ENCODE data around the gene CRTAC1.

Gene CRTAC1

GRCh38 chr10:98063740-98064027 lies 33.3 kb upstream of the CRTAC1 start:
- no peak for DNase-seq (ENCODE audit: extremely low read depth, low read depth)
- no peak overlapping the region for H3K4me3 ChIP-seq (replicated peaks; ENCODE audit: low read depth, low read length)
- no peak for TF ChIP-seq CTCF (IDR thresholded peaks at IDR 0.05; ENCODE audit: low read depth, low read length, missing control alignments)

- no peak for DNase-seq (ENCODE audit: extremely low read depth, low read depth)
- no peak for TF ChIP-seq CTCF (IDR thresholded peaks at IDR 0.05; ENCODE audit: low read depth, low read length, missing control alignments)
- H3K4me3 ChIP-seq (replicated peaks; ENCODE audit: low read depth, low read length) = no peak overlapping the region
Measured at GRCh38 chr10:98062424-98062823, 32.0 kb upstream of the CRTAC1 start.

- no peak for DNase-seq (ENCODE audit: extremely low read depth, low read depth)
- no peak overlapping the region for H3K4me3 ChIP-seq (replicated peaks; ENCODE audit: low read depth, low read length)
- TF ChIP-seq CTCF (IDR thresholded peaks at IDR 0.05; ENCODE audit: low read depth, low read length, missing control alignments) = no peak
Measured at GRCh38 chr10:98060079-98060478, 29.7 kb upstream of the CRTAC1 start.

- no peak overlapping the region for H3K4me3 ChIP-seq (replicated peaks; ENCODE audit: low read depth, low read length)
- TF ChIP-seq CTCF (IDR thresholded peaks at IDR 0.05; ENCODE audit: low read depth, low read length, missing control alignments) = no peak
- DNase-seq (ENCODE audit: extremely low read depth, low read depth) = no peak
Measured at GRCh38 chr10:98058295-98058694, 27.9 kb upstream of the CRTAC1 start.

- DNase-seq (ENCODE audit: extremely low read depth, low read depth) = peak; percentile 19
- TF ChIP-seq CTCF (IDR thresholded peaks at IDR 0.05; ENCODE audit: low read depth, low read length, missing control alignments) = no peak
- no peak overlapping the region for H3K4me3 ChIP-seq (replicated peaks; ENCODE audit: low read depth, low read length)
Measured at GRCh38 chr10:98055841-98056516, 25.6 kb upstream of the CRTAC1 start.

- DNase-seq (ENCODE audit: extremely low read depth, low read depth) = no peak
- no peak for TF ChIP-seq CTCF (IDR thresholded peaks at IDR 0.05; ENCODE audit: low read depth, low read length, missing control alignments)
- no peak overlapping the region for H3K4me3 ChIP-seq (replicated peaks; ENCODE audit: low read depth, low read length)
Measured at GRCh38 chr10:98047009-98047741, 16.8 kb upstream of the CRTAC1 start.

All from HFF-Myc (cell line).